ENCODE measurements around the gene APOBR. TPM values are rescaled to one million over a fixed set of nuclear protein-coding genes. Genes with fewer than 3 reads are reported as not detected.
A peak's percentile ranks its signal among the peaks of the same experiment; 100 is the strongest.
"Not testable (repeated sequence)": the region's sequence is repeated elsewhere in the genome, so short reads cannot be mapped to it uniquely, and the experiment has no call there.

APOBR gene
- total and polyA plus RNA-seq, 2 donors (not counting 1 experiment from before 2014, with no cell fraction given): 0.81 to 2.6 TPM

- H3K27ac ChIP-seq (ENCODE audit: low read length in 2 of 2); H3K9ac ChIP-seq (ENCODE audit: low read length); ATAC-seq (ENCODE audit: low read depth); H3K4me3 ChIP-seq (ENCODE audit: control extremely low read depth in 1 of 5, extremely low read depth in 1 of 5, insufficient read depth in 1 of 5, low read depth in 2 of 5, low read length in 4 of 5); intact Hi-C loops (cut with micrococcal nuclease); H3K27me3 Mint-ChIP-seq; CTCF ChIA-PET; H3K36me3 ChIP-seq (replicated peaks in 1 of 2; ENCODE audit: control extremely low read depth in 1 of 2, control insufficient read depth in 1 of 2, extremely low read depth in 1 of 2, insufficient read depth in 2 of 2, low read length in 1 of 2); H4K20me1 ChIP-seq (ENCODE audit: control insufficient read depth, insufficient read depth, low read length, poor library complexity, severe bottlenecking); H3K79me2 ChIP-seq (ENCODE audit: control insufficient read depth, insufficient read depth, low read length); H3K9me3 Mint-ChIP-seq (ENCODE audit: insufficient read depth); DNase-seq; POLR2A ChIA-PET; H3K9me3 ChIP-seq (ENCODE audit: control extremely low read depth in 1 of 3, control insufficient read depth in 2 of 3, insufficient read depth in 1 of 3, low read length in 2 of 3); H2AFZ ChIP-seq (ENCODE audit: insufficient read depth, low read depth, low read length, poor library complexity, severe bottlenecking); H3K27me3 ChIP-seq (replicated peaks in 1 of 4; ENCODE audit: control extremely low read depth in 1 of 4, control insufficient read depth in 3 of 4, insufficient read depth in 4 of 4, low read length in 3 of 4); H3K4me1 Mint-ChIP-seq; H3K4me1 ChIP-seq (ENCODE audit: control insufficient read depth in 2 of 2, insufficient read depth in 2 of 2, low read length in 2 of 2); H3K4me3 Mint-ChIP-seq; H3K4me2 ChIP-seq (replicated peaks; ENCODE audit: low read depth, low read length, poor library complexity, severe bottlenecking); H3K27ac Mint-ChIP-seq: not testable (repeated sequence)
- no CpG with 5 or more reads among the region's 6 CpGs for WGBS (ENCODE audit: insufficient coverage)
Measured at GRCh38 chr16:28447081-28447480, 47.4 kb upstream of the APOBR start.

GRCh38 chr16:28473714-28474265 is 20.7 kb upstream of the APOBR start:
- no peak overlapping the region for H3K4me3 Mint-ChIP-seq
- DNase-seq (peak; percentile 27), ATAC-seq (ENCODE audit: low read depth) (peak; percentile 60)
- 8% methylated on average over 2 of the region's 8 CpGs for WGBS (ENCODE audit: insufficient coverage)
- Histone ChIP-seq H4K20me1 (ENCODE audit: control insufficient read depth, insufficient read depth, low read length, poor library complexity, severe bottlenecking) (no peaks in the 10 kb centered on the region), H3K9ac (ENCODE audit: low read length) (no peak overlapping the region), H2AFZ (ENCODE audit: insufficient read depth, low read depth, low read length, poor library complexity, severe bottlenecking) (no peak overlapping the region), H3K9me3 (ENCODE audit: control extremely low read depth in 1 of 3, control insufficient read depth in 2 of 3, insufficient read depth in 1 of 3, low read length in 2 of 3) (no peaks in the 10 kb centered on the region), H3K27ac (ENCODE audit: low read length in 2 of 2) (no peak overlapping the region), H3K4me3 (ENCODE audit: control extremely low read depth in 1 of 5, extremely low read depth in 1 of 5, insufficient read depth in 1 of 5, low read depth in 2 of 5, low read length in 4 of 5) (no peak overlapping the region), H3K79me2 (ENCODE audit: control insufficient read depth, insufficient read depth, low read length) (no peaks in the 10 kb centered on the region), H3K36me3 (replicated peaks in 1 of 2; ENCODE audit: control extremely low read depth in 1 of 2, control insufficient read depth in 1 of 2, extremely low read depth in 1 of 2, insufficient read depth in 2 of 2, low read length in 1 of 2) (peaks cover 10 to 14% of the 10 kb centered on the region in 2 experiments), H3K4me1 (ENCODE audit: control insufficient read depth in 2 of 2, insufficient read depth in 2 of 2, low read length in 2 of 2) (peaks cover 0 to 5% of the 10 kb centered on the region in 2 donors), H3K4me2 (replicated peaks; ENCODE audit: low read depth, low read length, poor library complexity, severe bottlenecking) (no peak overlapping the region), H3K27me3 (replicated peaks in 1 of 4; ENCODE audit: control extremely low read depth in 1 of 4, control insufficient read depth in 3 of 4, insufficient read depth in 4 of 4, low read length in 3 of 4) (no peaks in the 10 kb centered on the region)
- POLR2A ChIA-PET: no interaction called here
- no peaks in the 10 kb centered on the region for H3K27me3 Mint-ChIP-seq
- no peak overlapping the region for H3K27ac Mint-ChIP-seq
- CTCF ChIA-PET: no interaction called here
- intact Hi-C loops (cut with micrococcal nuclease): no loop called here
- no peak for TF ChIP-seq CTCF (IDR thresholded peaks at IDR 0.05)
- no peak for TF ChIP-seq EZH2 (IDR thresholded peaks at IDR 0.05; ENCODE audit: borderline replicate concordance, insufficient read depth, low read depth, low read length, poor library complexity, severe bottlenecking)
- no peaks in the 10 kb centered on the region for H3K9me3 Mint-ChIP-seq (ENCODE audit: insufficient read depth)
- H3K4me1 Mint-ChIP-seq: peaks cover 6% of the 10 kb centered on the region

Measured in B cell (primary cell).